Lower leg skin (tissue), 3 donors: Measurements from ENCODE around the gene LMF1.
"Not testable (repeated sequence)": the region's sequence is repeated elsewhere in the genome, so short reads cannot be mapped to it uniquely, and the experiment has no call there.

Source experiments
- CTCF ChIP-seq, 3 donors: fragments of 450-650 bp; IDR thresholded peaks; one replicate each; pipeline ENCODE4 v1.5.1; 2016; ENCODE audit warnings: antibody characterized with exemption in 3 of 3, mild to moderate bottlenecking in 3 of 3, moderate library complexity in 2 of 3
- POLR2A ChIP-seq, 2 donors: fragments of 450-650 bp; IDR thresholded peaks; one replicate each; pipeline ENCODE4 v1.6.1; 2016 to 2017; ENCODE audit warnings: antibody characterized with exemption in 2 of 2, mild to moderate bottlenecking in 1 of 2, moderate library complexity in 1 of 2

- TF ChIP-seq CTCF, POLR2A (IDR thresholded peaks at IDR 0.05): not testable (repeated sequence)
Measured at GRCh38 chr16:836822-837221, 134.0 kb downstream of the LMF1 start.
